ENCODE data around the gene NDFIP2. TPM values are rescaled to one million over a fixed set of nuclear protein-coding genes. Genes with fewer than 3 reads are reported as not detected.

Gene NDFIP2
- polyA plus RNA-seq, 12 donors, result 27.5 to 51.6 (median 32.2) TPM; not detected in 1

DNA sequence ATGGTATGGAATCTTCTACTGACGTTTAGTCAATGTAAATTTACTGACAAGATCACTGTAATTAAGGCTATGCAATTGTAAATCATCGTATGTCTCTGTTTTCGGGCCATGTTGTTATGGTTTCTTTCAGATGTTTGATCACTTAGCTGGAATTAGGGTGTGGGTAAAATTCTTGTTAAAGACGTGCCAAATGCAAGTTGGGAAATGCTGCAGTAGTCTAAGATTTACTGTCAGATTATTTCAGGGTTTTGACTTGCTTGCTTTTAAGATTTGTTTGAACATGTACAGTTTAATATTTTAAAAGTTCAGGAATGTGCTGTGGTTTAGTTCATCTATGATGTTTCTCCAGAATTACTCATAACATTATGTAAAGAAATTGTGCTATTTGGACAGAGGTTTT is 10.8 kb downstream of the NDFIP2 start:
- no peak for DNase-seq

DNA sequence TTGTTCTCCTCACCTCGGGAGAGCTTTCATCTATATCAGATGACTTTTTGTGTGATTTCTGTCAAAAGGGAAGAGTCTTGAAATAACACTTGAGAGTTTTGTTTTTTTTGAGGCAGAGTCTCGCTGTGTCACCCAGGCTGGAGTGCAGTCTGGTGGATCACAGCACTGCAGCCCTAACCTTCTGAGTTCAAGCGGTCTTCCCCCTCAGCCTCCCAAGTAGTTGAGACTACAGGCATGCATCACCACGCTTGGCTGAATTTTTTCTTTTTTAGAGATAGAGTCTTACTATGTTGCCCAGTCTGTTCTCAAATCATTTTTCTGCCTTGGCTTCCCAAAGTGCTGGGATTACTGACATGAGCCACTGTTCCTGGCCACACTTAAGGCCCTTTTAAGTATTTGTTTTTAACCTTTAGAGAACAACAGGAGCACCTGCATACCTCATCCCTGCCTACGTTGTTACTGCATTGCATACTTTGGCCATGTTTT is 11.4 kb downstream of the NDFIP2 start:
- no peak for DNase-seq

DNA sequence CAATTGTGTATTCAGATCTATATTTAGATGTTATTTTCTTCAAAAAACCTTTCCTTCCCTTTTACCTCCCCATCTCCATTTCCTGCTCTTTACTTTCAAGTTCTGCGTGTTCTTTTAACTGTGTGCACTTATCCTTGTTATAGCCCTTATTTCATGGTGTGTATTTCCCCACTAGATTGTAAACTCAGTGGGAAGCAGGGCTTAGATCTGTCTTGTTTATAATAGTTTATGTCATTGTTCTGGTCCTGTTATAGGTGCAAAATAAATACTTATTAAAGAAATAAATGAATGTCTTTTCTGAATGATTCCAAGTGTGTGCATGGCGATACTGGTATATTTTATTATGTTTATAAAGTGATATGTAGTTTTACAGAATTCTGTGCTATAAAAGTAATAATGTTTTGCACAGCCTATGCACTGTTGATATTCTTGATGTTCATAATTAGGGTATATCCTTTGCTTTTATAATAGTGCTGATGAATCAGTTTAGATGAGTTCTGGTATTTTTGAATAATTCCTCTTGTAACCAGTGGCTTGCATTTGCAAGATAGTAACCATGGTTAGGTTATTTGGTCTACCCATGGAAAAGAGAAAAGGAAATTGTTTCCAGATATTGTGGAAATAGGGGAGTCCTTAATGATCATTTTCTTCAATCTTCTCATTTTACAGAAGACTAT is 12.1 kb downstream of the NDFIP2 start:
- DNase-seq, result no peak

GRCh38 chr13:79496188-79496587 is 15.2 kb downstream of the NDFIP2 start:
- DNase-seq, result no peak

- no peak for DNase-seq
Observed at GRCh38 chr13:79497064-79497463, 16.1 kb downstream of the NDFIP2 start.

DNA sequence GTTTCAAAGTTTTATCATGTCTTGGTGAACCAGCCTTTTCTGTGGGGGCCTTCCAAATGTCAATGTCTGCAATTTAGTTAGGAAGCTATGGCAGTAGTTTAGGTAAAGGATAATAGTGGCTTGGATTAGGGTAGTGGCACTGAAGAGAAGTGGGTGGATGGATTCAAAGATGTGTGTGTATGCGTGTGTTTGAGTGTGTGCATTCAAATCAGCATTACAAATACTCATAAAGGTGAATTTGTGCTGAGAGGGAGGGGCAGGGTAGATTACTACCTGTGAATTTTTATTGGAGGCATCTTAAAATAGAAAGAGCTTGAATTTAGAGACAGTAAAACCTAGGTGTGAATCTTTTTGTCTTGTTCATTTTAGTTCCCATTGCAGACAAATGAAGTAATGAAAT is 16.9 kb downstream of the NDFIP2 start:
- DNase-seq, result no peak

GRCh38 chr13:79500829-79501228 is 19.9 kb downstream of the NDFIP2 start:
- DNase-seq, result no peak

DNA sequence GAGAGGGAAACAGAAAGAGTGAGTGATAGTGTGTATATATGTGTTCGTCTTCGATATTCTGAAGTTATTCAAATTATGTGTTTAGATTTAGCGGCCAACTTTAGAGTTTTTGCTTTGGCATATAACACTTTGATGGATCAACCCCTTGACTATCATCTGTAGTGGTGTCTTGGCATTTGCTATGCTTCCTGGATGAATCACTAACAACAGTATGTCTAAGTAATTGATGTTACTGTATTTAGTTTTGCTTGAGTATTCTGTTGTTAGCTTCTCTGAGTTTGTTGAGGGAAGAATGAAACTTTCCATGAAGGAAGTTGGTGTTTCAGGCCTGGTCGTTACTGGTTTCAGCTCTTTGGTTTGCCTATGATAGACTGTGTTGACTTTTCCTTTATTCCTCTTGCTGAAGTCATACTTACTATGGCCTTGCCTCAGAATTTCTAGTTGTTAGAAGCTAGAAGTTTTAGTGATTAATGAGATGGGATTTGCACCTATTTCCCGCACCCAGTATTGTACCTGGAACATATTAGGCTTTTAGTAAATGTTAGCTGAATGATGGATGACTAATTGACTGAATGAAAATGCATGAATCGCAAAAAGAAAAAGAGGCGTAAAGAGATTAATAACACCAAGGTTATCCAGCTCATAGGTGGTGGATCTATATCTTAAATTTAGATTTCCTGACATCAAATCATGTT is 20.7 kb downstream of the NDFIP2 start:
- no peak for DNase-seq

DNA sequence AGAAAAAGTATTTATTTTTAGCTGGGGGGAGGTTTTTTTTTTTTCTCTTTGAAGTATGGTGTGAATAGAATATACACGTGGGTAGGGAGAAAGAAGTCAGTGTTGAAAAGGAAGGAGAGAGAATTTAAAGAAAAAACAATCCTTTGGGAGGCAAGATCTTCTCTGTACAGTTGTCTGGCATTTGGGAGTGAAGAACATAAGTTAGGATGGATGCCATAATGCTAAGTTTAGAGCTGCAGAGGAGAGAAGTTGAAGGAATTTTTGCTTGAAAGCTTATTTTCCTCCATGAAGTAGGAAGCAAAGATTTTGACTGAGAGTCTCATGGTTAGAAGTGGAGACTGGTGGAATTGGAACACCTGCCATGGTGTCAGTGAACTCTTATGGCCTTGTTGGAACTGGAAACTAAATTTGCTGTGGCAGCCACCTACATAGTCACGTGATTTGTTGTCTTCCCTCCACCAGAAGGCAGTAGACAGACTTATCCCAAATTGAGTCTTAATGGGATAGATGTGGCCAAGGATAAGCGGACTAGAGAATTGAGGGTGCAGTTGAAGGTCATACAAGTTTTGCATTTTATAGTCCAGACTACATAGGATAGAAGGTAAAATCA is 22.0 kb downstream of the NDFIP2 start:
- no peak for DNase-seq

GRCh38 chr13:79503473-79504017 is 22.6 kb downstream of the NDFIP2 start:
- no peak for DNase-seq

- DNase-seq, result no peak
Observed at GRCh38 chr13:79508224-79508961, 27.4 kb downstream of the NDFIP2 start.

DNA sequence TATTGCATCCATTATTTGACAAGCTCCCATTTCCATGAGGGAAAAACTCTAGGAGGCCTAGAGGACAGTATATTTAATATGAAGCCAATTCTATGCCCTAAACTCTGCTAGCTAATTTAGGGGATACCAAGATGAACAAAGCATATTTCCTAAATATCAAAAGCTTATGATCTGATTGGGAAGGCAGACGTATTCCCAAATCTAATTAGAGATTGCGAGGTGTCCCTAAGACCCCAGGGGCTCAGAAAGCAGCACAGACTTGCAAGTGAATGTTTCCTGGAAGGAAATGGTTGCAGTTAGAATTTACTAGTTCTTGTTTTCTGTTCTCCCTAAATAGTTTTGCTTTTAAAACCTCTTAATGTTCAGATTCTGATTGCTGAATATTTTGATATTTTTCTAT is 30.7 kb downstream of the NDFIP2 start:
- no peak for DNase-seq

GRCh38 chr13:79512950-79513349 is 32.0 kb downstream of the NDFIP2 start:
- no peak for DNase-seq

DNA sequence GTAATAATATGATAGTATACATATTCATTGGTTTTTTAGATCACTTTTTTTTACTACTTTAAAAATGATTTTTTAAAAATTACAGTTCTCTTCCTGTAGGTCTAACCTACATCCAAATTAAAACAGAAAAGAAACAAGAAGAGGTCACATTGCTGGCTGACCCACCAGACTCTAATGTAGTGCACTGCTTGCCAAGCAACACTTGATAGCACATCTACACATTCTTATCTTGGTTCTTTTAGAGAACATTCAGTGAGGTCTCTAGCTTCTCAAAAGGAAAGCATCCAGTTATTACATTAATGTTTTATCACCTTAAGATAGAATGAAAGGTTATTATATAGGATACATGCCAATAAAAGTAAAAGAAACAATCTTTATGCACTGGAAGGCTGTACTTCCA is 35.6 kb downstream of the NDFIP2 start:
- DNase-seq, result no peak

- no peak for DNase-seq
Observed at GRCh38 chr13:79519255-79519654, 38.3 kb downstream of the NDFIP2 start.

GRCh38 chr13:79522583-79522982 is 41.6 kb downstream of the NDFIP2 start:
- DNase-seq, result no peak

DNA sequence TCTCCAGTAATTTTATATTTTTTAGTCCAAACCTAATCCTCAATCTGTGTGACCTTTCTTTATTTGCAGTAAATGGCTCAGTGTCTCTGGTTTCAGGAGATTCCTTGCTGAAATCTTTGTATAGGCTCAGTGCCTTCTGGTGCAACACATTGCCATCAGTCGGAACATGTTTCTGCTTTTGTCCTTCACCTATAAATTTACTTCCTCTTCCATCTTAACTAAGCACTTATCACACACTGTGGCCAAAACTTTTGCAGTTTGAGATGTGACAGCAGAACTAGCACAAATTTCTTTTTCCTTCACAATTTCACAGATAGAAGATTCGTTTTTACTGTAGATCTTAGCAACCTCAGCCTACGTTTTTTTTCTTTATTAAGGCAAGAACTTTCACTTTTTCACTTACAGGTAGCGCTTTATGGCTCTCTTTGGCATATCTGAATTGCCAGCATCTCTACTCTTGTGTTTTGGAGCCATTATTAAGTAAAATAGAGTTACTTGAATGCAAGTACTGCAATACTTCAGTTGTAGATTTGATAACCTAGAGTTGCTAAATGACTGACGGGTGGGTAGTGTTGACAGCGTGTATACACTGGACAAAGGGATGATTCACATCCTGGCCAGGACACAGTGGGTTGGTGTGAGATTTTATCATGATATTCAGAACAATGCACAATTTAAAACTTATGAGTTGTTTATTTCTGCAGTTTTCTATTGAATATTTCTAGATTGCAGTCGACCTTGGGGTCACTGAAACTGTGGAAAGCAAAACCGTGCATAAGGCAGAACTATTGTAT is 44.3 kb downstream of the NDFIP2 start:
- DNase-seq, result no peak

GRCh38 chr13:79527698-79528097 is 46.7 kb downstream of the NDFIP2 start:
- DNase-seq, result no peak

- no peak for DNase-seq
Observed at GRCh38 chr13:79528356-79528755, 47.4 kb downstream of the NDFIP2 start.

GRCh38 chr13:79528759-79529191 is 47.8 kb downstream of the NDFIP2 start:
- DNase-seq, result no peak

GRCh38 chr13:79529817-79530216 is 48.9 kb downstream of the NDFIP2 start:
- DNase-seq, result no peak
